ENCODE measurements around the gene ARAP1. TPM values are rescaled to one million over a fixed set of nuclear protein-coding genes. Genes with fewer than 3 reads are reported as not detected.

ARAP1 gene
- total RNA-seq, 1 donor from 2014 or later, result 80.6 TPM

DNA sequence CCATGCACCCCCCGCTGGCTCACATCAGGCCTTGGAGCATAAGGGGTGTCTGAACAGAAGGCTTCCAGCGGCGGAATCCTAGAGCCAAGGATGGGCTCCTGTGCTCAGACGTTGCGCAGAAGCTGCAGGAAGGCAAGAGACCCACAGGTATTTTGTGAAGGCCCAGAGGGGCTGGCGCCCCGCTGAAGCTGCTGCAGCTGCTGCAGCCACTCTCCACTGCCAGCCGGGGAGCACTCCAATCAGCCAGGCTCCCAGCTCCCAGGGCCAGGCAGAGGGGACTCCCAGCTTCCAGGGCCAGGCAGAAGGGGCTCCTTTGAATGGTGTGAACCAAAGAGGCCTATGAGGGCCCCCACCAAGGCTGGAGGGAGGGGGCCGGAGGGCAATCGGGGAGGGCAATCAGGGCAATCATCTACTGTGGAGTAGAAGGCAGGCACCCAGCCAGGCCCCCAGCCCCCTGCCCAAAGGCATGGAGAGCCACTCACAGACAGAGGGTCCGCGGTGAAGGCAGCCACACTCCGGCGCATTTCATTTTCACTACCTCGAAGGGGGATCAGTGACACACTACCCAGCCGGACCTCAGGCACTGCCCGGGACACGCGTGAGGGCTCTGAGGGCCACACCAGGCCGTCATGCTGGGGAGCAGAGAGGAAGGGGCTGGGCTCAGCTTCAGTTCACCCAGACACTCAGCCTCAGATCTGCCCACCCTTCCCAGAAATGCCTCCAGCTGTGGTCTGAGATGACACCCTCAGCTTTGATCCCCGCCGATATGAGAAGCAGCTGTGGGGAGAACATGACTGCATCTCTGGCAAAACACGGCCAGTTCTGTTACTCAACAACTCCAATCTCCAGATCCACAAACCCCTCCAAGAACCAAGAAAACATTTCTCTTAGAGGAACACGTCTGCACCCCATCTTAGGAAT is 66.4 kb downstream of the ARAP1 start:
- no peak for DNase-seq (ENCODE audit: low spot score)

DNA sequence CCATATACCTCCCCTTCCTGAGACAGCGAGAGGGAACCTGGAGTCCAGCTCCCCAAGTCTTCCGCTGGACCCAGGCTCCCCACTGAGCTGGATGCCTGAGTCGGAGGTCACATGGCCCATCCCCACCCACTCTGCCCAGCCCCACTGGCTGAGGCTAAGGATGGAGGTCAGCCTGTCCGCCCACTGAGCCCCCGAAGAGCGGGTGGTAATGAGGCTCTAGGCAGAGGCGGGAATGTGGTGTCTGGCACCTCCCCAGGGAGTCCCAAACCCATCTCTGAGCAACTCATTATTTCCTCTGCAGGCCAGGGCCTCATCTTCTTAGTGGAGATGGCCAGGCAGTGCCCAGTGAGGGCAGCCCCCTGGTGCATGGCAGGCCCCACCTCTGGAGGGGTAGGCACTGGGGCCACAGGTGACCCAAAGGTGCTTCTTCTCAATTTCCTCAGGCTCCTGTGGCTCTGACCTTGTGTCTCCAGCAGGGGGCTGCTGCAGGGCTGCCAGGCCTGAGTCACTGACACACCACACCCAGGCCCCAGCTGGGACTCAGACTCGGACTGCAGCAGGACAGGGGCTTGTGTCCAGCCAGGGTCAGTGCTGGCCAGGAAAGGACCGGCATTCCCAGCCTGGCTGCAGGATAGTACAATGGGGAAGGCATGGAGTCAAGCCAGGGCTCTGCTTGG is 67.8 kb downstream of the ARAP1 start:
- no peak for DNase-seq (ENCODE audit: low spot score)

DNA sequence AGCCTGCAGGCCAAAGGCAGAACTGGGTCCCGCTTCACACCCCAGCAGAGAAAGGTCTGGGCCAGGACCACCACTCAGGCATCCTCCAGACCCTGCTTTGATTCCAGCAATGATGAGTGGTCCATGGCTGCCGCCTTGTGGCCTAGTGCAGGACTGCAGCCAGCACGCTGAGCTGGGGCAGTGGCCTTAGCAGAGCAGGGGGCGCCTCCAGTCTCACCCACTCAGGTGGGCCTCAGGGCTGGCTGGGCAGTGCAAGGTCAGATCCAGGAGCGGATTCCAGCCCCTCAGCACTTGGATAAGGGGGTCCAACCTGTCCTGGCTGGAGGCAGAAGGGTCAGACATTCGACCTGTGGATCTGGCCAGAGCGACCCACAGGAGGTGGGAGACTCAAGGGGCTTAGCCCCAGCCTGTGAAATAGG is 68.4 kb downstream of the ARAP1 start:
- DNase-seq (ENCODE audit: low spot score), result no peak

DNA sequence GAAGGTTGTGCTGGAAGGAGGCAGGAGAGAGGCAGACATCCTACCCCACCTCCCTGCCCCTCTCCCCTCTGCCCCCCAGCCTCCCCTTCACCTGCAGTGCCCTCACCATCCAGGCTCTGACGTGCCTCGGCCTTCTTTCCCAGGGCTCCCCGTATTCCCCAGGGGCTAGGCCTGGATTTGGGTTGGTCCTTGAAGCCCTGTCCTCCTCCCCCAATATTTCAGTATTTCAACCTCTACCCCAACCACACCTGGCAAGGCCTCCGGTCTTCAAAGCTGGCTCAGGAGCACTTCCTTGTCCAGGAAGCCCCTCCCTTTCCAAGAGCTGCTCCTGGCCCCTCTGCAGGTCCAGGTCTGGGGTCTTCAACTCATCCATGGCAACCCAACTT is 69.4 kb downstream of the ARAP1 start:
- DNase-seq (ENCODE audit: low spot score), result no peak

DNA sequence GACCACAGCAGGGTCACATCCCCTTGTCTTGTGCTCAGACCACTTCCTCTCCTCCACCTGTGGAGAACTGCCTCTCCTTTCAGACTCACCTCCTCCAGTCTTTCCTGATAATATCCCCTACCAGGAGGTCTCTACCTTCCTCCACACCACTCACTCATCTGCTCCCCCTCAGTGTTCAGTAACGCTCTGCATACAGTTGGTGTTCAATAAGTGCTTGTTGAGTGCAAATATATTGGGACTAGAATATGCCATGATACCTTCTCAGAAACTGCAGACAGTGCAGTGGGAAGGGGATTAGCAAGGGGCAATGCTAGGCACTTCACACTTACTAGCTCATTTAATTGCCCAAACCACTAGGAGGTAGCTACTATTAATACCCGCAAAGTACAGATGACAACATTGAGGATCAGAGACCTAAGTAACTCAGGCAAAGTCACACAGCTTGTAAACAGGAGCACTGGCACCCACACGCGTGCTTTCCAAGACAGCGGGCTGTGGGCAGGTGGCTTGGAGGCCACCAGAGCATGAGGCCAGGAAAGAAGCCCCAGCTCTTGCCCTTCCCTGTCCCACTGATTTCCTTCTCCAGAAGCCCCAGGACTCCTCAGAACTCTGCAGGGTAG is 69.9 kb downstream of the ARAP1 start:
- DNase-seq (ENCODE audit: low spot score), result no peak

DNA sequence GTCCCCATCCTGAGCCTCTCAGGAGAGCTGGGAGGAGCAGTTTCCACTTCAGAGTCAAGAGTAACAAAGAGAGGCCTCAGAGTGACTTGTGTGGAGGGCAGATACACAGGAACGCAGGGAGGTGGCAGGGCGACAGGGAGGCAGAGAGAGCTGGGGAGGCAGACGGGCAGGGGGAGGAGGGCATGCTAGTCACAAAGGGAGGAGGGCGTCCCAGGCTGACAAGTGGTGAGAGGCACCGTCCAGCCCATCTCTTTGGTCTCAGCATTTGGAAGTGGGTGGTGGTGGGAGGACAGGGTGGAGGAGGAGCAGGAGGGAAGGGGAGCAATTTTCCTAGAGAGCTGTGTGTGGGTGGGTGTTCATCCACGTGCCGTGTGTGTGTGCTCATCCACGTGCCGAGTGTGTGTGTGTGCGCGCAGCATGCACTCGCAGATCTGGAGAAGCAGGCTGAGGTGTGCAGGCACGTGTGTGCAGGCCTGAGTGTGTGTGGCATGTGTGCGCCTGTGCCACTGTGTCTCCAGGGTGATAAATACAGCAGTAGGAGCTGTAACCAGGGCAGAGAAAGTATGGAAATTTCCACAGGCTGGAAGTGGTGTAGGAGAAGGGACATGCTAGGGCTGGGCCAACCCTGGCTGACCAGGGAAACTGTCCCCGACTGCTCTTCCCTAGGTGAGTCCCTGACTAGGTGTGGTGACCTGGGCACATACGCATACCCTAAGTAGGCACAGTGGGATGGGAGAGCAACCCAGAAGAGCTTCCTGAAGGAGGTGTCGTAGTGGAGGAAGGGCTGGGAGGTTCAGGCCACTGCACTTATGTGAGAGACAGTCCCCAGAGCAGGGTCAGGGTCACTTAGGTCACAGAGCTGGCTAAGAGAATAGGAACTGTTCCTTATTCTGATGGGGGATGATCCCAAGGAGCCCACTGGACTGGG is 70.7 kb downstream of the ARAP1 start:
- no peak for DNase-seq (ENCODE audit: low spot score)

DNA sequence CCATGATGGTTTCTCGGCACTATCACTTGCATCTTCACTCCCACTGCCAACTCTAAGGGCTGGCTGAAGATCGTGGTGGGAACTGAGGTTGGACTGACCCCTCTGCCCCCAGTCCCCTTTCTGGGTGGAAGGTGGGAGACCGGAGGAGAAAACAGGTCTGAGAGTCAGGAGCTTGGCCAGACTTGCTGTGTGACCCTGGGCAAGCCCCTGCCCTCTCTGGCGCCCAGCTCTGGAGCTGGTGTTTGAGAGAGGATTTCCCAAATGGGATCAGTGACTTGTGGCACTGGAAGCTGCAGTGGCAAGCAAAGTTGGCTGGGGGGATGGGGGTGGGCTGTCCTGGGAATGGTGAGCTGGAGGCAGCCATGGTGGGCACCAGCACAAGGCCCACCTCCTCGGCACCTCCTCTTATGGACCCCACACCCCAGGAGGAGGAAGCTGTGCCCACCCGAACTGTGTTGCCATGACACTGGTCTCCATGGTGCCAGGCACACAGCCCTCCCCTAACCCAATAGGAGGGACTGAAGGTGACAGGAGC is 71.5 kb downstream of the ARAP1 start:
- DNase-seq (ENCODE audit: low spot score), result no peak

DNA sequence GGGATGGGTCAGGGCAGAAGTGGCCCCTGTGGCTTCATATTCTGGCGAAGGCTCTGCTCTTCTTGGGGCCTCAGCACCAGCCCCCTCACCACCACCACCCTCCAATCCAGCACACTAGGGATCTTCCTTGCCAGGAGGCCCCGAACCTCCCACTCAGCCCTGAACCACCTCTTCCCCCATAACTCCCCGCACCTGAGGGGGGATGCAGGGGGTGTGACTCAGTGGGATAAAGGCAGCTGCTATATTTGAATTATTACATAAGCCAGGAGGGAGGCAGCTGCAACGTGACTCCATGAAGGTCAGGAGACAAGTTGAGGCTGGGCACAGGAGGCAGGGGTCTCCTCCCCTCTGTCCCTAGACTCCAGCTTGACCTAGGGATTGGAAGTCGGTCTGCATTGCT is 72.3 kb downstream of the ARAP1 start:
- no peak for DNase-seq (ENCODE audit: low spot score)

DNA sequence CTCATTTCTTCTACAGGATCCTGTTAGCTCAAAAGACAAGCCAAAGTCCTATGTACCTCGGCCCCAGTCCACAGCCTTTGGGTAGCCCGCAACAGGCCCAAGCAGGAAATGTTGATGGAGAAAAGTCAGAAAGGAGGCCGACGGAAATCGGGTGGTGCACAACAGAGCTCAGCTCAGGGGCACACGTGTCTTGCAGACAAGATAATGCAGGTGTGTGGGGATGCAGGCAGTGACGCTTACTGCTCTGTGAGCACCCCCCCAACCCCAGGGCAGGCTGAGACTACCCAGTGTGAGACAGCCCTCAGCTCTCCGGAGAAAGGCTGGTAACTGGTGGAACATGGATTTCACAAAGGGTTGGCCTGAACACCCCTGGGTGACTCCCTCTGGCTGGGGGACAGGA is 73.7 kb downstream of the ARAP1 start:
- DNase-seq (ENCODE audit: low spot score), result no peak

DNA sequence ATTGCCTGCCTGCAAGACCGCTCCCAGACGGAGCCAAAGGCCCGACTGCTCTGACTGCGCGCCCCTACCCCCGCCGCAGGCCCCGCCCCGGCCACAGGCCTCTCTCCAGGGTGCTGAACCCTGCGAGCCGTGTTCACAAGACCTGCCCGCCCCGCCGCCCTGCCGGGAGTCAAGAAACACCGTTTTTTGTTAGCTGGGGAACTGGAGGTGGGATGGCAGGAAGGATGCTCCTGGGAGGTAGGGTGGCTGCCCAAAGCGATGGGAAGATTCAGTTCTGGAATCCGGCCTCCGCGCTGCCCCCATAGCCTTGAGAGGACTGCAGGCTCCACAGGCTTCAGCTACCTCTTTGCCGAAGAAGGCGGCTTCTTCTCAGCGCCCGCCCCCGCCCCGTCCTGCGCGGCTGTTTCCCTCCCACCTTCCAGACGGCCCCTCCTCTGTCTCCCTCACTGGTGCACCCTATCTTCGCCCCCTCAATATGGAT is 75.3 kb downstream of the ARAP1 start:
- no peak for DNase-seq (ENCODE audit: low spot score)

DNA sequence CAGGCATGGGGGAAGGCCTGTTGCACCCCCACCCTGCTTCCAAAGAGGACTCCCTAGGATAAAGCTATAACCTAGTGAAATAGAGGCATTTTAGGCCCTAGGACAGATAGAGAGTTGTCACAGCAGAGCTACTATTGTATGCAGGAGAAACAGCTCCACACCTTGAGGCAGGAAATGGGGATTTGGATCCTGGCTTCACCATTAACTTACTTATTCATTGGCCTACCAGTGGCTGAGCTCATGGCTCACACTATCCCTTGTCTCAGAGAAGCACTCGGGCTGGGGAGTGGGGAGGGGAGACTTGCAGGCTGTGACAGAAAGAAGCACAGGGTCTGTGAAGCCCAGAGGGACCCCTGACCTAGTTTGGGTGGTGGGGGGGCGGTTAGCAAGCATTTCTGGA is 77.0 kb downstream of the ARAP1 start:
- no peak for DNase-seq (ENCODE audit: low spot score)

DNA sequence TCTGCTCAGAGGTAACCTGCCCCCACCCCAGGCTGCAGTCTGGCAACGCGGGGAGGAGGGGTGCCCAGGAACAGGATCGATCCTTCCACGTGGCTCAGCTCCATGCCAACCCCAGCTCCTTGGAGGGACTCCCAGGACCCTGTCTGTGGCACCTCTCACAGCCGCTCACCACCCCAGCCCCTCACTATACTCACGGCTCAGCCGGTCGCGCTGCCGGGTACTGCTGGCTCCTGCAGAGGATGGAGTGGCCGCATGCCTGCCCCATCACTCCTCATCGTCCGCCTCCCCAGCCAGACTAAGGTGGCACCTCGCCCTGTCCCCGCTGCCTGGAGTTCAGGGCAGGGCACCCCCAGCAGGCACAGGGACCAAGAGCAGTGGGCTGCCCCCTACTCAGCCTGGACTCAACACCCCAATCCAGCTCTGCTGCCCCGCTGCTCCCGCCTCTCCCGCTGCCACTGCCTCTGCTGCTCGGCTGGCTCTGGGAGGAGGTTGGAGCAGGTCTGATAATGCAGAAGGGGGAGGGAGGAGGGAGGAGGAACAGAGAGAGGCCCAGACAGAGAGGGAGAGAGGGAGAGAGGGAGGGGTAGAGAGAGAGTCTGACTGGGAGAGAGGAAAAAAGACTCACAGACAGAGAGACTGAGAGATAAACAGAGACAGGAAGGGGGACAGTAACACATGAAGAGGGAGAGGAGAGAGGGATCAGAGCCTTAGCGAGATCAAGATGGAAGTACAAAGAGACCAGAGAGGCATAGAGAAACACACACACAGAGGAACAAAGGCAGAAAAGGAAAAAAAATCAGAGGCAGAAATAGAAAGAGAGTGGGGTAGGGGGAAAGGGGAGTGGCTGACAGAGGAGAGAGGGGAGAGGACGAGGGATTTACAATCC is 78.0 kb downstream of the ARAP1 start, which contains the start of gene PDE2A:
TSS of gene PDE2A (minus strand) at position 480 of the 886 bp plus-strand sequence. CDS start at position 265, 215 bp downstream.
- no peak for DNase-seq (ENCODE audit: low spot score)

DNA sequence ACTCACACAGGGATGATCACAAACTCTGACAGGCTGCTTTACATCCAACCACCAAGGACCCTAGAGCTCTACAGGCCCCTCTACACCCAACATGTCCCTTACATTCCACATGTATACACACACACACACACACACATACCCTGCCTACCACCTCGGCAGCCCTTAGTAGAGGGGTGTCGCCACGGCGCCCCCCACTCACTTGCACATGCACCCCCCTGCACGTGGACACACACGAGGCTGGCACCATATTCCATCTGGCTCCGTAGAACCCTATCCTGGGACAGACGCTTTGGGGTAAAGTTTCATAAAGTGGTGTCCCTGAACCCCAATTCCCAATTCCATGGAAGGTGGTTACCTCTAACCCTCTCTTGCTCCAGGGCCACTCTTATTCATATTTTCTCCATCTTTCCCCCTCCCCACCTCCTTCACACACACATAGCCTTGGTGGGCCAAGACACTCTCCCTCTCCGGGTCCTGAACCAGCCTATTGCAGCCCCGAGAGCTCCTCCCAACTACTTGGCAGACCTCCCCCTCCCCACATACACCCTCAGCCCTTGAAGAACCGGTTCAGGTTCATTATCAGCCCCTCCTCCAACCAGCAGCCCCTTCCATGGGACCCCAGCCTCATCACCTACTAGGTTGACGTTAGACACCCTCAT is 78.8 kb downstream of the ARAP1 start:
- no peak for DNase-seq (ENCODE audit: low spot score)

DNA sequence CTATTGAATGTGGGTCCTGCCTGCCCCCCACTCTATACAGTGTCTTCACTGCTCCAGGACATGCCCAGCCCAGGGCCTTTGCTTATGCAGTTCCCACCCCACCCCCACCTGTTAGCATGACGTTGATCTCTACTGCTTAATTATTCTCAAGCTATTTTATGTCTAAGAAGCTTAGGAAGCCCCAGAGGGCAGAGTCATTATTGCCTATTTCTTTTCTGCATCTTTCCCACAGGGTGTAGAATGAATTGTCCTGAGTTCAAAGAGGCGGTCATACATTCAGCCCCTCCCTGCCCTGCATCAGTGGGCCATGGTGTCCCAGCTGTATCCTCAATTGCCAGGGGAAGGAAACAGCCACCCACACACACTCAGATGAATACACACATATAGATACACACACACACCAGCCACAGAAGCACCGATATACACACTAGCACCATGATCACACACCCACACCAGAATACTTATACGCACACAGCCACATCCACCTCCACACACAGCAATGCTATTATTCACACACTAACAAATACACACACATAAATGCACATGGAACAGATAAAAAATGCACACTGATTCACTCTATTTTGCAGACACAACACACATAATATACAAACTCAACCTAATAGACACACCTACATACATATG is 79.5 kb downstream of the ARAP1 start:
- no peak for DNase-seq (ENCODE audit: low spot score)

DNA sequence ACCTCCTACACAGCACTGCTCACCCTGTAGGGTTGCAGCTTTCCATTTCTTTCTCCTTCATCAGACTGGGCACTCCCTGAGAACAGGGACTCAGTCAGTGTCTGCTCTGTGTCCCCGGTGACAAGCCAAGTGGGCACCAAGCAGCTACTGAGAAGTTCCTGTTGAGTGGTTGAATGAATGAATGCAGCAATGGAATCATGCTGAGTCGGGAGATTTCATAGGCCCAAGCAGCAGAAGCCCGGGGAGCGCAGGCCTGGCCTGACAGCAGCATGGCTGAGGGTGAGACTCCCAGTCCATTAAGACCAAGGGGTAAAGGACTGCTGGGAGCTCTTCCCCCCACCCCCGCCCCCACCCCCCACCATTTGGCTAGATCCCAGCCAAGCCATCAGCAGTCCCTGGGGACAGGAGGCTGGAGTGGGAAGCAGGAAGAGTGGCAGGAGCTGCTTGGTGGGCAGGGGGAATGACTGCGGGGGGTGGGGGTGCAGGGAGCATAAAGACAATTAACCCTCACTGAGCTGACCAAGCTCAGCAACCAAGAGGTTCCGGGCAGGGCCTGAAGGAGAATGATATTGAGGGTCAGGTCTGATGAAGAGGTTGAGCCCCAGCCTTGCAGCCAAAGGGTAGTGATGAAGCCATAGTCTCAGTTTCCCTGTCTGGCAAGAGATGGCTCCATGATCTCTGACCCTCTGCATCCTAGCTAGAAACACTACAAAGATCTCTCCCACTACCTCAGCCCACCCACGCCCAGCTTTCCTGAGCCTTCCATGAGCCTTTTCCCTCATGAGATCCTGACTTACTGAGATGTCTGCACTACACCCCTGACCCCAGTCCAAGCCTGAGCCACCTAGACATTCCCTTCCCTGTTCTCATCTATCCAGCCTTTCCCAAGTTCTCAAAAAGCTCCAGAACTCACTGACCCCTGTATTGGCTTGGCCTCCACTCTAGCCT is 80.8 kb downstream of the ARAP1 start:
- no peak for DNase-seq (ENCODE audit: low spot score)

DNA sequence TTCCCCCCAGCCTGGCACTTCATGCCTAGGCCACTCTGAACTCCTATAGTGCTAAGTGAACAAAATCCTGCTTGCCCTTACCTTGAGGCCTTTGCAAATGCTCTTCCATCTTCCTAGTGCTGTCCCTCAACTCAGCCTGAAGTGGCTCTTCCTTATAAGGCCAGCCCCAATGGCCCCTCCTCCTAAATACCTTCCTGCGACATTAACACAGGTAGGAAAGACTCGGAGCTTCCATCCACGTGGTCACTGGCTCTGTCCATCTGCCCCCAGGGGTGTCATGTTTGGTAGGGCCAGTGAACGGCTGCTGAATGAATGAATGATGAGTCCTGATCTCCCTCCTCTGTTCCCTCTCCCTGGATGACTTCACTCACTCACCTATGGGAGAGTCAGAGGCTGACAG is 82.2 kb downstream of the ARAP1 start:
- DNase-seq (ENCODE audit: low spot score), result no peak

DNA sequence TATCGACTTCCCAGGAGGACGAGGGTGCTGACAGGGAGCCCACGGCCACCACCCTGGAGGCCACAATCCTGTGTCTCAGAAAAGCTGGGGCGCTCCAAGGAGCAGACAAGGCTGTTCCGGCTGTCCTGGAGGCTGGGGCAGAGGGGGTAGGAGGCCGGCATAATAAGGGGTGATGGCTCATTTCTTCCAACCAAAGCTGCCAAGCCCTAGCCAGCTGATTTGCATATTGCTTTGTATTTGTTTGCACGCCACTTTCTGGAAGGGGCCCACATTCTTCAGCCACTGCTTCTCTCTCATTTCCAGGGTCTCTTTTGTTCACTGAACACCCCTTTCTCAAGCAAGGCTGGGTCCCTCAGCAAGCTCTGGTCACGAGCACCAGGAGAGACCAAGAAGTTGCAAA is 82.7 kb downstream of the ARAP1 start:
- DNase-seq (ENCODE audit: low spot score), result no peak

All from mesenteric fat pad (tissue), 1 donor.